K562 (cell line): ENCODE measurements around the gene IFI27L1. TPM values are rescaled to one million over a fixed set of nuclear protein-coding genes. Genes with fewer than 3 reads are reported as not detected.

Experiments used
- ATAC-seq: fragments of 200-7000 bp; cut with Tn5 transposase; 3 replicates; pipeline ENCODE4 v1.9.1; 2020; ENCODE audit warnings: moderate library complexity
- BruUV-seq: library from RNA; stranded (reverse); fragments of 400-500 nt; replicated peaks from 2 replicates; lab custom pipeline; 2021; lab: Mats Ljungman, UMichigan
- CTCF ChIA-PET: fragments of 300-600 bp; formaldehyde crosslinking; extraction: SDS; loops from one replicate; lab custom pipeline; 2021; ENCODE audit warnings: low intra/inter-chr PET ratio; lab: Yijun Ruan, JAX
- POLR2A ChIA-PET: fragments of 300-600, 350-650 bp; sonication (Branson Sonifier 250); formaldehyde crosslinking; extraction: SDS; loops from one replicate; lab custom pipeline; 2021; ENCODE audit warnings: antibody characterized with exemption, inconsistent platforms; lab: Yijun Ruan, JAX
- DNase-seq, 4 experiments: peaks; one replicate each; pipeline versions ENCODE4 v3.0.0 to v3.0.0-alpha.2; 2011 to 2018; ENCODE audit warnings: low spot score in 3 of 4, mixed read lengths in 3 of 4; ENCODE audit errors: extremely low read depth in 1 of 4
- FAIRE-seq: peaks from 2 replicates; lab custom pipeline; 2011; peaks lifted over from hg19 to GRCh38; lab: Jason Lieb, UNC
- H2AFZ ChIP-seq: 2 replicates; pipeline ENCODE4 v1.6.0; 2011; ENCODE audit warnings: low read depth, low read length, control low read depth, inconsistent platforms
- H3K27ac ChIP-seq: fragments of 200-600 bp; 3 replicates; pipeline ENCODE4 v1.8.0; 2011; ENCODE audit warnings: low read depth, mild to moderate bottlenecking, control low read depth, inconsistent platforms, low read length, moderate library complexity, mixed read lengths; ENCODE audit errors: extremely low read depth
- H3K27me3 ChIP-seq, 2 experiments: fragments of 300-600 bp in 1 of 2; 2 replicates in 1 of 2; 3 replicates in 1 of 2; pipeline versions ENCODE4 v1.6.0 to v1.8.0; 2011; ENCODE audit warnings: inconsistent platforms in 2 of 2, low read length in 2 of 2, mild to moderate bottlenecking in 1 of 2, mixed read lengths in 1 of 2, moderate library complexity in 1 of 2; ENCODE audit not compliant: control insufficient read depth in 2 of 2, insufficient read depth in 2 of 2
- H3K36me3 ChIP-seq: fragments of 300-600 bp; 3 replicates; pipeline ENCODE4 v1.8.0; 2011; ENCODE audit warnings: mild to moderate bottlenecking, low read length, inconsistent platforms; ENCODE audit not compliant: control insufficient read depth, insufficient read depth
- H3K4me1 ChIP-seq, 2 experiments: fragments of 200-600 bp in 1 of 2; replicated peaks in 1 of 2; 2 replicates in 1 of 2; 3 replicates in 1 of 2; pipeline versions ENCODE4 v1.5.1 to v1.8.0; 2011; ENCODE audit warnings: inconsistent platforms in 2 of 2, low read length in 2 of 2, mild to moderate bottlenecking in 1 of 2, mixed read lengths in 1 of 2, moderate library complexity in 1 of 2; ENCODE audit not compliant: control insufficient read depth in 2 of 2, insufficient read depth in 2 of 2
- H3K4me2 ChIP-seq: 2 replicates; pipeline ENCODE4 v1.6.1; 2011; ENCODE audit warnings: low read length, control low read depth, inconsistent platforms, mixed read lengths; ENCODE audit not compliant: insufficient read depth
- H3K4me3 ChIP-seq: fragments of 200-600 bp; sonication (generic), shearing (Covaris generic); 2 replicates; pipeline ENCODE4 v1.5.1; 2016; ENCODE audit warnings: control low read depth, inconsistent platforms
- H3K79me2 ChIP-seq: fragments of 200-600 bp; 3 replicates; pipeline ENCODE4 v1.8.0; 2011; ENCODE audit warnings: low read length, inconsistent platforms; ENCODE audit not compliant: control insufficient read depth, insufficient read depth
- H3K9ac ChIP-seq, 2 experiments: 2 replicates each; pipeline versions ENCODE4 v1.6.0 to v1.6.1; 2011; ENCODE audit warnings: low read depth in 2 of 2, low read length in 2 of 2, control low read depth in 1 of 2, inconsistent platforms in 1 of 2, mild to moderate bottlenecking in 1 of 2, mixed read lengths in 1 of 2; ENCODE audit not compliant: insufficient read depth in 1 of 2
- H3K9me1 ChIP-seq: one replicate; pipeline ENCODE4 v1.6.0; 2011; ENCODE audit warnings: inconsistent platforms, mild to moderate bottlenecking, low read length, moderate library complexity; ENCODE audit not compliant: control insufficient read depth, insufficient read depth
- H3K9me3 ChIP-seq: replicated peaks from 2 replicates; pipeline ENCODE4 v1.5.1; 2011; ENCODE audit warnings: low read depth, low read length, inconsistent platforms; ENCODE audit not compliant: control insufficient read depth, insufficient read depth
- H4K20me1 ChIP-seq: replicated peaks from 2 replicates; pipeline ENCODE4 v1.6.1; 2011; ENCODE audit warnings: low read length, inconsistent platforms, mixed read lengths; ENCODE audit not compliant: control insufficient read depth, insufficient read depth
- CHAMP1 ChIP-seq: fragments of 450-650 bp; IDR thresholded peaks from 2 replicates; pipeline ENCODE4 v1.6.1; 2016; ENCODE audit warnings: mild to moderate bottlenecking
- L3MBTL2 ChIP-seq: fragments of 450-650 bp; IDR thresholded peaks from 2 replicates; pipeline ENCODE4 v1.6.1; 2016; ENCODE audit warnings: mild to moderate bottlenecking, moderate library complexity
- MAFK ChIP-seq: IDR thresholded peaks from 2 replicates; pipeline ENCODE4 v1.6.1; 2011; ENCODE audit warnings: low read length, improper control_type of control experiment
- MXD1 ChIP-seq: fragments of 250-450 bp; sonication (Bioruptor Pico); IDR thresholded peaks from 2 replicates; pipeline ENCODE4 v1.8.0; 2021; ENCODE audit warnings: borderline replicate concordance, mild to moderate bottlenecking, moderate library complexity; ENCODE audit not compliant: poor library complexity, severe bottlenecking
- NCOA1 ChIP-seq: fragments of 450-650 bp; IDR thresholded peaks from 2 replicates; pipeline ENCODE4 v1.6.1; 2016; ENCODE audit warnings: low read depth
- NR2F6 ChIP-seq: fragments of 450-650 bp; formaldehyde crosslinking; IDR thresholded peaks from 2 replicates; pipeline ENCODE4 v1.4.0; 2020; ENCODE audit warnings: mild to moderate bottlenecking
- POLR2AphosphoS5 ChIP-seq: IDR thresholded peaks from 2 replicates; pipeline ENCODE4 v1.6.1; 2011; ENCODE audit warnings: mild to moderate bottlenecking, low read depth, low read length, moderate library complexity; ENCODE audit not compliant: control insufficient read depth, insufficient read depth
- RUNX1 ChIP-seq: sonication (generic); IDR thresholded peaks from 2 replicates; pipeline ENCODE4 v1.6.1; 2016; ENCODE audit warnings: antibody characterized with exemption, low read depth
- SMARCB1 ChIP-seq: IDR thresholded peaks from 2 replicates; pipeline ENCODE4 v1.6.1; 2011; ENCODE audit warnings: improper control_type of control experiment, low read depth; ENCODE audit not compliant: insufficient read length
- ZNF121 ChIP-seq: sonication (generic); formaldehyde crosslinking; conservative IDR thresholded peaks from 2 replicates; pipeline ENCODE4 v1.8.0; 2022; ENCODE audit warnings: missing genetic modification reagents
- ZNF507 ChIP-seq: conservative IDR thresholded peaks from 2 replicates; pipeline ENCODE4 v1.6.1; 2017; ENCODE audit warnings: missing genetic modification characterization, missing compliant biosample characterization
- ZNF639 ChIP-seq, 2 experiments: fragments of 200-800 bp in 1 of 2; sonication (Bioruptor generic) in 1 of 2; sonication (generic) in 1 of 2; formaldehyde crosslinking in 1 of 2; IDR thresholded peaks in 1 of 2; conservative IDR thresholded peaks in 1 of 2; 2 replicates each; pipeline versions ENCODE4 v1.5.0 to v1.6.1; 2016 to 2020; ENCODE audit warnings: missing compliant biosample characterization in 1 of 2, missing genetic modification characterization in 1 of 2, missing genetic modification reagents in 1 of 2
- WGBS: fragments of 100-300 bp; shearing (Covaris generic); methylation state at CpG from one replicate; pipeline ENCODE4 v1.1.6; 2016; ENCODE audit warnings: low coverage, mixed read lengths; ENCODE audit not compliant: insufficient coverage; ENCODE audit errors: missing lambda C conversion rate; 5-methylcytosine and 5-hydroxymethylcytosine counted together
- in situ Hi-C: fragments of 300-500 bp; cut with MboI; formaldehyde crosslinking; loops from 4 replicates; pipeline ENCODE4 v1.15.0; 2018; ENCODE audit warnings: inconsistent platforms, mixed read lengths
- intact Hi-C: fragments of 100-400 bp; cut with micrococcal nuclease; formaldehyde crosslinking; loops from 2 replicates; pipeline ENCODE4 v1.14.2; 2022
- polyA plus RNA-seq, 8 experiments: library from polyadenylated mRNA; depleted of rRNA in 4 of 8; stranded (reverse) in 5 of 8; unstranded in 3 of 8; fragments of >200 nt; fragmentation: Nextera tagmentation in 2 of 8; fragmentation: Illumina TruSeq in 1 of 8; extraction: Ambion mirVana in 2 of 8; extraction: Trizol in 1 of 8; gene quantifications; 2 replicates each; pipeline versions ENCODE4 v1.2.1 to v1.2.3, GENCODE V29; 2011 to 2014; ENCODE audit warnings: inconsistent platforms in 1 of 8, missing spikeins in 1 of 8
- total RNA-seq, 7 experiments: library from RNA; depleted of rRNA in 6 of 7; stranded (reverse); fragments of >200 nt in 6 of 7; fragmentation: Illumina TruSeq in 2 of 7; extraction: Trizol in 2 of 7; gene quantifications; 2 replicates each; pipeline versions ENCODE4 v1.2.1 to v1.2.3, GENCODE V29; 2011 to 2021; ENCODE audit warnings: low replicate concordance in 1 of 7
- TF ChIP-seq, protein P1 (sequence below): fragments of 250-450 bp; sonication (Bioruptor Pico); IDR thresholded peaks from 2 replicates; pipeline ENCODE4 v1.8.0; 2022; ENCODE audit warnings: inconsistent platforms
- TF ChIP-seq, protein P2 (sequence below): sonication (generic); formaldehyde crosslinking; IDR thresholded peaks from 2 replicates; pipeline ENCODE4 v1.8.0; 2023; ENCODE audit warnings: mild to moderate bottlenecking, missing genetic modification reagents

The IFI27L1 gene
- total and polyA plus RNA-seq, 9 of the 15 experiments (the other 6 are each of a cell fraction or from before 2014, with no cell fraction given), result 14.5 to 28.0 (median 23.8) TPM

GRCh38 chr14:94081386-94081820 is 293 bp downstream of the IFI27L1 start (continued):
- TF ChIP-seq ZNF639 (CRISPR knock-in tag; conservative IDR thresholded peaks at IDR 0.05 in 1 of 2, IDR thresholded peaks at IDR 0.05 in 1 of 2) (no peak), NR2F6 (no peak), CHAMP1 (no peak), MAFK (no peak)

GRCh38 chr14:94087891-94088290 is 6.8 kb downstream of the IFI27L1 start:
- no TSS peak for BruUV-seq
- WGBS, result 68% methylated on average over 4 of the region's 4 CpGs
- H3K9me3 ChIP-seq, result no peaks in the 10 kb centered on the region; the same call in 1 of the 2 replicates
- intact Hi-C loops, result no loop called here
- FAIRE-seq (no peak), DNase-seq (no peak), ATAC-seq (no peak)
- H3K27ac ChIP-seq, result no peak overlapping the region
- CTCF ChIA-PET, result no interaction called here
- H4K20me1 ChIP-seq, result no peaks in the 10 kb centered on the region
- no peak overlapping the region for H2AFZ ChIP-seq
- POLR2A ChIA-PET, result no interaction called here
- peaks cover 16% of the 10 kb centered on the region for H3K79me2 ChIP-seq
- H3K27me3 ChIP-seq, result no peaks in the 10 kb centered on the region
- no peak overlapping the region for H3K4me3 ChIP-seq
- in situ Hi-C loops, result no loop called here
- no peak overlapping the region for H3K9ac ChIP-seq
- H3K36me3 ChIP-seq, result no peaks in the 10 kb centered on the region
- peaks cover 0 to 7% of the 10 kb centered on the region in 2 experiments; a peak in 3 of 5 replicates for H3K4me1 ChIP-seq
- no peaks in the 10 kb centered on the region for H3K9me1 ChIP-seq
- H3K4me2 ChIP-seq, result no peak overlapping the region
- TF ChIP-seq SMARCB1 (no peak), ZNF121 (CRISPR knock-in tag) (no peak), MXD1 (no peak), POLR2AphosphoS5 (no peak), NCOA1 (no peak), ZNF507 (no peak), RUNX1 (no peak), L3MBTL2 (no peak)
- TF ChIP-seq, protein P1, sequence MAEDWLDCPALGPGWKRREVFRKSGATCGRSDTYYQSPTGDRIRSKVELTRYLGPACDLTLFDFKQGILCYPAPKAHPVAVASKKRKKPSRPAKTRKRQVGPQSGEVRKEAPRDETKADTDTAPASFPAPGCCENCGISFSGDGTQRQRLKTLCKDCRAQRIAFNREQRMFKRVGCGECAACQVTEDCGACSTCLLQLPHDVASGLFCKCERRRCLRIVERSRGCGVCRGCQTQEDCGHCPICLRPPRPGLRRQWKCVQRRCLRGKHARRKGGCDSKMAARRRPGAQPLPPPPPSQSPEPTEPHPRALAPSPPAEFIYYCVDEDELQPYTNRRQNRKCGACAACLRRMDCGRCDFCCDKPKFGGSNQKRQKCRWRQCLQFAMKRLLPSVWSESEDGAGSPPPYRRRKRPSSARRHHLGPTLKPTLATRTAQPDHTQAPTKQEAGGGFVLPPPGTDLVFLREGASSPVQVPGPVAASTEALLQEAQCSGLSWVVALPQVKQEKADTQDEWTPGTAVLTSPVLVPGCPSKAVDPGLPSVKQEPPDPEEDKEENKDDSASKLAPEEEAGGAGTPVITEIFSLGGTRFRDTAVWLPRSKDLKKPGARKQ (CRISPR knock-in tag), result no peak
- TF ChIP-seq, protein P2, sequence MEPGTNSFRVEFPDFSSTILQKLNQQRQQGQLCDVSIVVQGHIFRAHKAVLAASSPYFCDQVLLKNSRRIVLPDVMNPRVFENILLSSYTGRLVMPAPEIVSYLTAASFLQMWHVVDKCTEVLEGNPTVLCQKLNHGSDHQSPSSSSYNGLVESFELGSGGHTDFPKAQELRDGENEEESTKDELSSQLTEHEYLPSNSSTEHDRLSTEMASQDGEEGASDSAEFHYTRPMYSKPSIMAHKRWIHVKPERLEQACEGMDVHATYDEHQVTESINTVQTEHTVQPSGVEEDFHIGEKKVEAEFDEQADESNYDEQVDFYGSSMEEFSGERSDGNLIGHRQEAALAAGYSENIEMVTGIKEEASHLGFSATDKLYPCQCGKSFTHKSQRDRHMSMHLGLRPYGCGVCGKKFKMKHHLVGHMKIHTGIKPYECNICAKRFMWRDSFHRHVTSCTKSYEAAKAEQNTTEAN (CRISPR knock-in tag), result no peak
